HG03565 (cell line): Measurements from ENCODE around the gene GLI3.

Source experiments
- ATAC-seq: cut with Tn5 transposase; IDR thresholded peaks from one replicate; pipeline ENCODE4 v1.9.1; 2021; ENCODE audit warnings: mild to moderate bottlenecking, moderate library complexity; ENCODE audit not compliant: unreplicated experiment

Gene GLI3

DNA sequence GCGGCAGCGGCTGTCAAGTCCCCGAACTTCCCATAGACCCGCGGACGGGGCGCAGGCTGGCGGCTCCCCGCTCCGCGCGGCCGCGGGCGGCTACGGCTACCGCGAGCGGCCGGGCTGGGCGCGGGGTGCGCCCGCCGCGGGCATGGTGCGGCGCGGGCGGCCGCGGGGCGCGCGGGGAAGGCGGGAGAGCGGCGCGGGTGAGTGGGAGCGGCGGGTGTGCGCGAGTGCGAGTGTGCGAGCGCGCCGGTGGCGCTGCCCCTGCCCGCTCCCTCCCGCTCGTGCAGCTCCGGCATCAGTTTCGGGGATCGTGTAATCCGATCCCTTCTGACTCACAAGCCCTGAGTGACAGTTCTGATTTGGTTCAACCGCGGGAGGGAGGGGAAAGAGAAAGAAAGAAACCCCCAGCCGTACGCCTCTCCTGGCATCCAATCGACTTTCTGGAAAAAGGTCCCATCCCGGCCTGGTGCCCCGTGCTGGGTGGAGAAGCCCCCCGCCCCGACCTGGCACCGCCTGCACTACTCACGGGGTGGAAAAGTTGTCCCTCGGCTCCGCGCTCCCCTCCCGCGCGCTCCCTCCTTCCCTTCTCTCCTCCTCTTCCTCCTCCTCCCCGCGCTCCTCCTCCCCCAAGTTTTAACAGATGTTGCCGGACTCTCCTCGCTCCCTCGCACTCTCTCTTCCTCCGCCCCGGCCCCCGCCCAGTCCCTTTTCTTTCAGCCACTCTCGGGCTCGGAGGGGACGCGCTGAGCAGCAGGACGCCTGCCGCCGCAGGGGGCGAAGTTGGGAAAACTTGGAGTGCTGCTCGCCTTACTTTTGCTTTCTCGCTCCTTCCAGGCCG is at the start of gene GLI3:
Gene GLI3, minus strand, starts transcription at position 234 of the 835 bp plus-strand sequence. CDS start 13,956 bp downstream, outside the sequence.
- ATAC-seq: peak; percentile 49

DNA sequence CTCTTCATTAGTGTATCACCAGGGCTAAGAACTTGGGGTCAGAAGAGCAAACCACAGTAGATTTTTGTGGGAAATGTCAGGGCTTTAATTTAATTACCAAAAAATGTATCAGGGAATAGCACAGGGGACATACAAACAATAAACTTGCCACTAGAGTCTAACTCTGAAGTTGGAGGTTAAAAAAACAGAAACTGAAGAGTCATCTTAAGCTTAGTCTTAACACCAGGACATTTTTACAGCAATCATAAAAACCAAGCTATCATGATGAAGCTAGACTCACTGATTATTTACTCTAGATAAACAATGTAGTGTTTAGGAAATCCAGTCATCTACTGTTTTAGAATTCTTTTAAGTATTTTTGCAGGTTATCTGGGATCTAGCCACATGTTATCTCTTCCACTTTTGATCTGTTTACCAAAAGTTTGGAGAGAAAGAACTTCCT is 48.4 kb upstream of the GLI3 start:
- no peak for ATAC-seq

DNA sequence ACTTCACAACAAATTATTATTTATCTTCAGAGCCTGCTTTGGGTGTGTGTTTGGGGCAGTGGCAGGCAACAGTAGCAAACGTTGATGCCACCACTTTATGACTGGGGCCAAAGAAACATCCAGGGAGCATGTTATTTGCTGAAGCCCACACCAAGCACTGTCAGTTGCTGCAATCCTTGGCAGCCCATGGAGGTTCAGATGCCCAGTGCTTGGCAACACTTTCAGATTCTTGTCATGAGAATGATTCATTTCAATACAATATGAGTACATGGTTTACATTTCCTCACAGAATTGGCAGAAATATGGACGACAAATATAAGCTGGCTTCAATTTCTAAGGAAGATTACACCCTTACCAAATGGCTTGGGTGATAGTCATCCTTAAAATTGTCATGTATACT is 46.5 kb upstream of the GLI3 start:
- no peak for ATAC-seq

DNA sequence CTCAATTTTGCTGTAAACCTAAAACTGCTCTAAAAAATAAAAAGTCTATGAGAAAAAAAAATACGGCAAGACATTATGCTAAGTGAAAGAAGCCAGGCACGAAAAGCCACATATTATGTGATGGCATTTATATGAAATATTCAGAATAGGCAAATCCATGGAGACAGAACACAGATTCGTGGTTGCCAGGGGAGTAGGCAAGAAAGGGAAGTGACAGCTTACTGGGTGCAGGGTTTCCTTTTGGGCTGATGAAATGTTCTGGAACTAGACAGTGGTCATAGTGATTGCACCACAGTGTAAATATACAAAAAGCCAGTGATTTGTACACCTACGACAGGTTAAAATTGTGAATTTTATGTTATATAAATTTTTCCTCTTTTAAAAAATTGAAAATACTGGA is 41.3 kb upstream of the GLI3 start:
- ATAC-seq: no peak

DNA sequence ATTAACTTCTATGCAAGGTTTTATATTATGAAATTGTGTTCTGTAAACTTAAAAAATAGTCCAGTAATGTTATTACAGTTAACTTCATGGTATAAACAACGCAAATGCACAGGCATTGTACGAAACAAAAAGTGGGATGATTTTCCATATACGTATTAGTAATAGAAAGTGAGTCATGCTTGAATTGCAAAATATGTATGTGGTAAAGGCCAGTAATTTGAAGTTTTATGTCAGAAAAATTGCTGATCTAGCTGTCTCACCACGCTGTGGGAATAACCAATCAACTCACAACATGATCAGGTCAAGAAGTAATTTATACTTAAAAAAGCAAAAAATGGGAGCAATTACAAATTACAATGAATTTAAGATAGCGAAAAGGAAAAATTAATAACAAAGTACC is 37.0 kb upstream of the GLI3 start:
- ATAC-seq: no peak

DNA sequence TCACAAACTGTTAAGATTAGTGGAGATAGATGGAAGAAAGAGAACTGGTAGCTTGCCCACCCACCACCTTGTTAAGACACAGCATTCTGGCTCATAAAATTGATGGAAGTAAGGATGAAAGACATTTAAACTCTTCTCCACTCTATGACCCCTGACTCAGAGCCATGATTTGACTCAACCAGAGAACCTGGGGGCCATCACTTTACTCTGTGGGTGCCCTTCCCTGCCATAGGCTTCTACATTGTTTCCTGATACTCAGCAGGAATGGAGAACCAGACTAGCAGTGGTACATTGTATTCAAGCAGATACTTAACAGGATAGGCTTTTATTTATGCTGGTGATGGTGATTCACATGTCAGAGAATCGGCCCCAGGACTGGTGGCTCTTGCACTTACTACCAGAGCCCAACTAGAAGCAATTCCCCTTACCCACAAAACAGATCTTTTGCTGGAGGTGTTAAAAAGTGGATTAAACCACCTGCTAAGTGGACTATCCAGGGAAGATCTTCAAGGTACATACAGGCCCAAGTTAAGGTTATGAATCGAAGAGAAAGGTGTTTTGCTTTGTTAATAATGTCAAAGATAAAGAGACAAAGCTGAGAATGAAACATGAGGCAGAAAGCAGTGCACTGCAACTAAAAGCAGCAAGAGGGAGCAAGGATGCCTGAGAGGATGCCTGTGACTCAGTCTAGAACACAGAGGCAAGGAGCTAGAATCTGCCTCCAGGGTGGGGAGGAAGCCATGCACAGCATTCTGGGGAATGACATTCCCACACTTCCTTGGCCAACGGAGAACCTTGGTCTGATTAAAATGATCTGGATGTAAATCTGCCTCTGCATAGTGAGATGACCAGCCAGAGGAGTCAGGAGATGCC is 36.0 kb upstream of the GLI3 start:
- ATAC-seq: no peak

DNA sequence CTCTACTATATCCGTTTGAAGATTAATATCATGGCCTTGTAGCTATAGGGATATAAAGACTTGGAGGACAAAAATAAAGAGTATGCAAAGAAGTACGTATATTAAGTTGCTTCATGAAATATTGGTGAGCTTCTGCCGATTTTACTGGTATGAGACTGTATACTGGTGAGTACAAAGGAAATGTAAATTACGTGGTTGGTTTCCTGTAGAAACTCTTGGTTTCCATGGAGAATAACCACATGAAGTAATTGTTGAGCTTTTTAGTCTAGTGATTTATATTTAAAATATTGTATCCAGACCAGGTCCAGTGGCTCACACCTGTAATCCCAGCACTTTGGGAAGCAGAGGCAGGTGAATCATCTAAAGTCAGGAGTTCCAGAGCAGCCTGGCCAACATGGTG is 32.2 kb upstream of the GLI3 start:
- no peak for ATAC-seq

DNA sequence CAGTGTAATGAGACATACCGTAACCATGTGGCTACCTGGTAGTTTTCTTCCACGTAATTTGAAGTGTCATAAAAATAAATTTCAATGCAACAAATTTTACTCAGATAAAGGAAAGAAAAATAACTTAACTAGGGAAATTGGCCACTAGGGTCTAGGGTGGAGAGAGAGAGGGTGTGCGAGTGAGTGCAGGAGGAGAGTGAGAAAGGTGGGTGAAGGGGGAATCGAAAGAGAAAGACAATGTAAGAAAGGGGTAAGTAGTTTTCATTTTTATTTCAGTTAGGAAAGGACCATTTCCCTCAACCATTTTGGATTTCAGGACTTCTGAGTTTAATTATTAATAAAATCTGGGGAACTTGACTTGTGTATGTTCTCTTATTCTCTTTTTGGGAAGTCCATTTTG is 27.7 kb upstream of the GLI3 start:
- ATAC-seq: no peak

DNA sequence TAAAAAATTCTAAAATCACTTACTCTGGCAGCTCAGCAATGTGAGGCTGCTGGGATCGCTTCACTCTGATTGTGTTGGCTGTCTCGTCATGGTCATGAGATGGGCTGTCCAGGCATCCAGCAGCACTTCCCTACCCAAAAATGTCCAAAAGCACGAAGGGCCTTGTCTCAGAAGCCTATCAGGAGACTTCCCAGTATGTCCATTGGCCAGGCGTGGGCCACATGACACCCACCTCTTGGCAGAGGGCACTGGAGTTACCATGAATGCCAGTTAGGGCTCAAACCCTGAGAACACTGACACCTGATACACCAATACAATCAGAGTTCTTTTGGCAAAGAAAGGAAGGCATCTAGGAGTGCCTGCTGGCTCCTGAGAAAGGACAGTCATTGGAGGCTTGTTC is 27.0 kb upstream of the GLI3 start:
- ATAC-seq: no peak

DNA sequence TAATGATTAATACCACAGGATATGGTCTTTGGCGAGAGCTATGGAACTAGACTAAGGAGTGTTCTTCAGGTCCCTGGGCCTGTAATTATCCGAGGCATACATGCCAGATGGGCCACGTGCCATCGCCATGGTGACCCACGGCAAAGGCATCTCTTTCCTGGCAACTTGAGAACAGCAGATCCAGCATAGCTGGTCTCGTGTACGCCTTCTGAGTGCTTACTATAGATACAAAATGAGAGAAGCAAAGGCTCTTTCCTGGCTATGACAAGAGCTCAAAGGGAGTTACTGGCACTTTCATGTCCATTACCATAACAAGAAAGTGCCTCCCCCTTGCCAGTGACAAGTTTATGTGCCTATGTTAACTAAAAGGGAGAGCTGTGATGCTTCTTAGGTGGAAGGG is 26.0 kb upstream of the GLI3 start:
- no peak for ATAC-seq

DNA sequence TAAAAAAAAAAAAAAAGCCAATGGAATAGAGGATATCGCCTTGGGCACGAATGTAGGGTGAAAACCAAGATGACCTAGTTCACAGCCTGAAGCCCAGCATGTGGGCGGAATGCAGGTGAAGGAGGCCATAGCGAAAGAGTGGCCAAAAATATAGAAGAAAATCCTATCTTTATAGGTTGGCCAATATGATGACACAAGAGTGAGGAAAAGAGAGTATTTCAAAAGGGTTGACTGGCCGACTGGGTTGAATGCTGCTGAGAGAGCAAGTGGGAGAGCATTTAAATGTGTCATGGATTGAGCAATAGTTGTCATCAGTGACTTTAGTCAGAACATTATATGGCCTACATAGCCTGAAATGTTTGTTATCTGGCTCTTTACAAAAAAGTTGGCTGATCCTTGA is 17.2 kb upstream of the GLI3 start:
- ATAC-seq: no peak

DNA sequence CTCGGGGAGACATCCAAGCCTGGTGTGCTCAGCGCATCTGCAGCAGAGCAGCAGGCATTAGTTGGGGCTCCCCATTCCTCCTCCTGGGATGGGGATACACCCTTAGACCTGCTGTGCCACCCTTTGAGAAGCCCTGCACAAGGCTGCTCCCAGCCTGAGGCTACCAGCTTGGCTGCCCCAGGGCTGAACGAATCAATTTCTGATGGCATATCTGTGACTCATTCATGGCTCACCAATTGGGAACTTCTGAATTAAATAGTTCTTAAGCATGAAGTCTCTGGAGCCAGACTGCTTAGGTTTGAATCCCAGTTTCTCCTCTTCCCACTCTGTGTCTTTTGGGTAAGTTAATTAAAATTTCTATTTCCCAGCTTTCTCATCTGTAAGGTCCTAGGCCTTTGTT is 16.3 kb upstream of the GLI3 start:
- no peak for ATAC-seq

DNA sequence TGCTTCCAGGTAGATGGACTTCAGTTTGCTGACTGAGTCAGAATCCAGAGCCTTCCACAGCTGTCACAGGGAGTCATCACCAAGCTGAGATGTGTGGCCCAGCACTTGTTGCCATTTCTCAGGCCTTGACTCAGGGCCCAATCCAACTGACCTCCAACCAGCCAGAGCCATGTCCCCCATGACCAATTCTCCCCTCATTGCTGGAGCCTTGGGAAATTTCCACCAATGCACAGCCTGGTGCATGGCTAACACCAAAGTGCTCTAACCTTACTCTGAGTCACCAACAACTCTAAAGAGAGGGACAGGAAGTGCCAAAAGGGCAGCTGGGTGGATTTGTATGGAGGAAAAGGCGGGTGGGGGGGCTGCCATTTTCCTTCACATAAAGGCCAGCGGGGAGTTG is 13.4 kb upstream of the GLI3 start:
- ATAC-seq: no peak

DNA sequence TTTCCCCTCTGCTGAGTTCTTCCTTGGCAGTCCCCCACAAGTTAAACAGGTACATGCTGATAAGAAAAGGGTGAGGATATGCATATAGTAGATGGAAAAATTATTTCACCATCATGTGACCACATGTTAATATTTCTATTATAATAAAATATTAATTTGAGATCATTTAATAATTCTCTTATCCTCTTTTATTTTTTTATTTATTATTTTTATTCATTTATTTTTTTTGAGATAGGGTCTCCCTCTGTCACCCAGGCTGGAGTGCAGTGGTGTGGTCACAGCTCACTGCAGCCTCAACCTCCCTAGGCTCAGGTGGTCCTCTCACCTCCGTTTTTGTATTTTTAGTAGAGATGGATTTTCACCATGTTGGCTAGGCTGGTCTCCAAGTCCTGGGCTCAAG is 11.6 kb upstream of the GLI3 start:
- no peak for ATAC-seq

DNA sequence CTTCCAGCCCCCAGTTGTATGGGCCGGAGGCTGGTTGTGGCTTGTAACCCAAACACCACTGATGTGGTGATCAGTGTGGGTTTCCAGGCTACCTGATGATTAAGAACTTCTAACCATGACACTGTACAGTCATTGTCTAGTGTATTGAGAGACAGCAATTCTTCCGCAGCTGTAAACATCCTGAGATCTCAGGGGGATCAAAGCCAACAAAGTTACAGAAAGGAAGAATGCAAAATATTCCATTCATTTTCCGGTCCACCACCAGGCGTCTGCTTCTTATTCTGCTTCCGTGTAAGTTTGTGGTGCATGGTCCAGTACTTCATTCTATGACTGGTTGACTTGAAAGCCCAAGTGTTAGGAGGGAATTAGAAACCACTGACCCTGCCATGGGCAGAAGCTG is 10.3 kb upstream of the GLI3 start:
- no peak for ATAC-seq

DNA sequence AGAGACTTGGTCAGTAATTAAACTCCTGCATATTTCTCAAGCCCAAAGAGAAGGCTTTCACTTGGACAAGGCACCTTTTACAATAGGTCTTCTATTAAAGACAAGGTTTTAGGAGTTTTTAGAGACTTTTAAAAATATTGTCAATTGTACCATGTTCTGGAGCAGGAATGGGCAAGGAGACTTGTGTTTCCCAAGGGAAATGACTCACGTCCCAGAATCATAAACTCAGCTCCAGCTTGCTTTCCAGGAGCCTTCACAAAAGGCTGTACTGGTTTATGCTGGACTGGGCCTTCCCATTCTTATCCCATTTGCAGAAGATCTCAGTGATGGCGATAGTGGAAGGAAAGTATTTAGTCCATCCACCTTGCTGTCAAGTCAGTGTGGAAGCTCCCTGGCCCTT is 7.8 kb upstream of the GLI3 start:
- no peak for ATAC-seq

DNA sequence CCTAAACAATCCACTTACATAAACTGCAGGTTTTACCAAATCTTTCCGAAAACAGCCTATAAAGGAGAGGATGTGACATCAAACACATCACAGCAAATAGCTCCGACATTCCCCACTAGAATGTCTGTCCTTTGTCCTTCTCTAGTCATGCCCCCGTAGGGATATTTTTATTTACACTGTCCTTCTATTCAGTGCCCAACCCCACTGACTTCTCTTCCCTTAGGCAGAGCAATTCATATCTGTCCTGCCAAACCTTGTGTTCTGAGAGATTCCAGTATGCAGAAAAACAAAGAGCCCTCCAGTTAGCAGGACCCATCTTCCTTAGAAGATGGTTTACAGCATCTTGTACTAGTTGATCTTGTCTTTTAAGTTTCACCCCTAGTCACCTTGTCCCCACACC is 5.4 kb upstream of the GLI3 start:
- no peak for ATAC-seq

DNA sequence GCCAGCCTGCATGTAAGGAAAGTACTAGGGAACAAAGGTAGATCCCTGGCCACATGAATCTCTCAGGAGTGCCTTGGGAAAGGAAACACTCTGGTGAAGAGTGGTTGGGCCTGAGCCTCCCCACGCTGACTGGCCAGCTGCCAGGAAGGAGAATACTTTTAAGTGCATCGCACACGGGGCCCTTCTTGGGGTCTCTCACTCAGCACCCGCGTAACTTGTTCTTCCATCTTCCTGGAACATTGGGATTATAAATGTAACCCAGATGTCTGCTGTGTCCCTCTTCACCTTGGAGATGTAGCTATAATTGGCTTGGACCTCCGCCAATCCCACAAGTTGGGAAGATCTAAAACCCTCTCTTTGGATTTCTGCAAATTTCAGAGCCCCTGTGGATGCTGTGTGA is 4.4 kb upstream of the GLI3 start:
- no peak for ATAC-seq

DNA sequence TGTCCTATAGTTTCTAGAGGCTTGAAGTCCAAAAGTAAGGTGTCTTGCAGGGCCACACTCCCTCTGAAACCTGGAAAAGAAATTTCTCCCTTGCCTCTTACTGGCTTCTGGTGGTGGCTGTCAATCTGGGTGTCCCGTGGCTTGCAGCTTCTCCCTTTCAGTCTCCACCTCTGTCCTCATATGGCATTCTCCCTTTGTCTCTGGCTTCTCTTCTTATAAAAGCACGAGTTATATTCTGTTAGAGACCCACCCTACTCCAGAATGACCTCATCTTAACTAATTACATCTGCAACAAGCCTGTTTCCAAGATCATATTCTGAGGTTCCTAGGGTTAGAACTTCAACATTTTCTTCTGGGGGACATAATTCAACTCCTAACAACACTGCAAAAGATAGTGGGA is 3.4 kb upstream of the GLI3 start:
- ATAC-seq: no peak

DNA sequence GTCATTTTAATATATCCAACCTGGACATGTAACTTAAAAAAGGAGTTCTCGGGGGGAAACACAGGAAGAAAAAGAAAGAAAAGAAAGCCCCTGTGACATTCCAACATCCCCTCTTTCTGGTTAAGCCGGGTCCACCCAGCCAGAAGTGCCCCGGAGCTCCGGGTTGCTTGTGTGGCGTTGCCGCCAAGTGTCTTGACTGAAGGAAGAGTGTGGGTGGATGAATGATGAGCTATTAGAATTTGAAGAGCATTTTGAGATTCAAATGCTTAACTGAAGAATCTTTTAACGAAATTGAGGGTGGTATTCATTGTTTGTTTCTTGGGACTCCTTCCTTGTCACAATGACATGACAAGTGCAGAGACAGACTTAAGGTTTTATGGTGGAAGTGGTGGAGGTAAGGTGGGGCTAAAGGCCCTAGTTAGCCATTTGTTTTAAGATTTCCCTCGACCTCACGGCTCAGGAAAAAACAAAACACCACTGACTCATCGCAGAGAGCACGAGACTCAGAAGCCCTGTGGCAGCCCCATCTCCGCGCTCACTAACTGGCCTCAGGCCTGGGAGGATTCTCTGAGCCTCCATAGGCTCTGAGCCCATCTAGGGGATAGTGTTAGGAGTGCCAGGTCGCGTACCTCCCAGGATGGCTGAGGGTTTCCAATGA is 1.8 kb upstream of the GLI3 start:
- no peak for ATAC-seq

DNA sequence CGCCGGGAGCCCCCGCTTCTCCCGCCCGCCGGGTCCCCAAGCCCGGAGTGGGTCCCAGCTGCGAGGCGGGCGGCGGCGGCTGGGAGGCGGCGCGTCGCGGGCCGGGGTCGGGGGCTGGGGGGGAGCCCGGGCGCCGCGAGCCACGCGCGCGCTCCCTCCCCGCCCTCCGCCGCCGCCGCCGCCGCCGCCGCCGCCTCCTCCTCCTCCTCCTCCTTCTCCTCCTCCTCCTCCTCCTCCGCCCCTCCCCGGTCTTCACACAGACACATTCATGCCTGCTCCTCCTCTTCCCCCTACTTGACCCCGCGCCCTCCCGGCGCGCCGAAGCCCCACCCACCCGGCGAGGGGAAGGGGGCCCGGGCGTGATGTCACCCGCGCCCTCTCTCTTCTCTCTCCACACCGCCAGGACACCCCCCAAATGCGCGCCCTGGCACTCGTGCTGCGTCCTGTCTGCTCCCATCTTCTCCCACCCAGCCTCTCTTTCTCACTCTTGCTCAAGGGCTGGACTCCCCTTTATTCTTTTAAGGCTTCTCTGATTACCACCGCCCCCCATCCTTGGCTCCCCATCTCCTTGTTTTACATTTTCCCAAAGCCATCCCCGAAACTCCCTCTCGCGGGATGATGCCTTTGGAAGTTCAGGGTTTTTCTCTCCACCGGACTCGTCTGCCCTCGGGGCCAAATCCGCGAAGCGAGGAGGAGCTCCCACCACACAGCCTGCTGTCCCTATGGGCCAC is 967 bp upstream of the GLI3 start:
- no peak for ATAC-seq
